Natural killer cell (primary cell): Measurements from ENCODE around the gene DCUN1D2. TPM values are rescaled to one million over a fixed set of nuclear protein-coding genes. Genes with fewer than 3 reads are reported as not detected.

Source experiments
- ATAC-seq, 3 donors: fragments of 150-1000 bp in 2 of 3; fragments of 200-7000 bp in 1 of 3; cut with Tn5 transposase; 1 replicate in 1 of 3; 2 replicates in 2 of 3; pipeline ENCODE4 v1.10.0; 2021; ENCODE audit warnings: mild to moderate bottlenecking in 2 of 3, moderate library complexity in 2 of 3
- DNase-seq, 2 donors: peaks; one replicate each; pipeline versions ENCODE4 v3.0.0 to v3.0.0-alpha.2; 2013 to 2021; ENCODE audit warnings: mixed read lengths in 1 of 2
- H3K27ac ChIP-seq: one replicate; pipeline ENCODE4 v1.5.1; 2013; ENCODE audit warnings: mild to moderate bottlenecking, low read length
- H3K27me3 ChIP-seq: one replicate; pipeline ENCODE4 v1.6.1; 2013; ENCODE audit warnings: low read length; ENCODE audit not compliant: control insufficient read depth, insufficient read depth
- H3K36me3 ChIP-seq: one replicate; pipeline ENCODE4 v1.6.1; 2013; ENCODE audit warnings: low read length; ENCODE audit not compliant: control insufficient read depth, insufficient read depth
- H3K4me1 ChIP-seq: one replicate; pipeline ENCODE4 v1.6.1; 2013; ENCODE audit warnings: low read length; ENCODE audit not compliant: control insufficient read depth, insufficient read depth
- H3K4me3 ChIP-seq: one replicate; pipeline ENCODE4 v1.5.1; 2013; ENCODE audit warnings: low read length
- H3K9me3 ChIP-seq: one replicate; pipeline ENCODE4 v1.6.1; 2013; ENCODE audit warnings: low read length; ENCODE audit not compliant: control insufficient read depth, insufficient read depth
- H3K27ac Mint-ChIP-seq, 2 donors: one replicate each; pipeline ENCODE4 v1.8.0; 2022; ENCODE audit warnings: mild to moderate bottlenecking in 2 of 2, mixed read lengths in 2 of 2, moderate library complexity in 1 of 2
- H3K27me3 Mint-ChIP-seq, 2 donors: one replicate each; pipeline ENCODE4 v1.8.0; 2022; ENCODE audit warnings: low read depth in 2 of 2, mixed read lengths in 2 of 2
- H3K36me3 Mint-ChIP-seq: one replicate; pipeline ENCODE4 v1.8.0; 2022; ENCODE audit warnings: mixed read lengths
- H3K4me1 Mint-ChIP-seq, 2 donors: one replicate each; pipeline ENCODE4 v1.8.0; 2022; ENCODE audit warnings: mixed read lengths in 2 of 2
- H3K4me3 Mint-ChIP-seq: one replicate; pipeline ENCODE4 v1.8.0; 2022; ENCODE audit warnings: mild to moderate bottlenecking, moderate library complexity, mixed read lengths
- H3K9me3 Mint-ChIP-seq, 2 donors: one replicate each; pipeline ENCODE4 v1.8.0; 2022; ENCODE audit warnings: mixed read lengths in 2 of 2
- CTCF ChIP-seq: fragments of 200-600 bp; IDR thresholded peaks from one replicate; pipeline ENCODE4 v1.8.0; 2022; ENCODE audit warnings: antibody characterized with exemption
- whole genome bisulfite sequencing: methylation state at CpG from one replicate; pipeline ENCODE4 v1.1.7; 2013; ENCODE audit warnings: missing lambda C conversion rate; ENCODE audit not compliant: insufficient coverage; 5-methylcytosine and 5-hydroxymethylcytosine counted together
- intact Hi-C: fragments of 100-400 bp; cut with micrococcal nuclease; formaldehyde crosslinking; loops from one replicate; pipeline ENCODE4 v1.14.2; 2022
- total RNA-seq, 4 donors: library from RNA; stranded (reverse); fragments of 120-200 nt in 1 of 4; gene quantifications; one replicate each; pipeline versions ENCODE4 v1.2.3 to v1.2.4, GENCODE V29; 2013 to 2022

DCUN1D2 gene
- total RNA-seq, 3 donors from 2014 or later (not counting 1 experiment from before 2014, with no cell fraction given): 26.1 to 33.9 (median 27.1) TPM

- H3K27ac ChIP-seq: no peak overlapping the region
- 81% methylated on average over 8 of the region's 8 CpGs for WGBS
- H3K27me3 ChIP-seq: no peaks in the 10 kb centered on the region
- no peak for TF ChIP-seq CTCF
- no peaks in the 10 kb centered on the region for H3K9me3 ChIP-seq
- Mint-ChIP-seq H3K27me3 (peaks cover 0 to 3% of the 10 kb centered on the region in 2 donors), H3K27ac (no peak overlapping the region), H3K4me3 (no peak overlapping the region), H3K9me3 (peaks cover 0 to 2% of the 10 kb centered on the region in 2 donors), H3K36me3 (no peaks in the 10 kb centered on the region), H3K4me1 (no peaks in the 10 kb centered on the region)
- no peak for ATAC-seq
- intact Hi-C loops: no loop called here
- no peaks in the 10 kb centered on the region for H3K36me3 ChIP-seq
- no peak overlapping the region for H3K4me3 ChIP-seq
- H3K4me1 ChIP-seq: peaks cover 5% of the 10 kb centered on the region
- no peak for DNase-seq
Measured at GRCh38 chr13:113414335-113414734, 76.2 kb downstream of the DCUN1D2 start.

- no peak for TF ChIP-seq CTCF
Measured at GRCh38 chr13:113413898-113414282, 76.6 kb downstream of the DCUN1D2 start.

GRCh38 chr13:113413178-113413897, 77.2 kb downstream of the DCUN1D2 start:
- H3K27ac ChIP-seq: no peak overlapping the region
- Mint-ChIP-seq H3K27ac (no peak overlapping the region), H3K36me3 (no peaks in the 10 kb centered on the region), H3K27me3 (peaks cover 0 to 3% of the 10 kb centered on the region in 2 donors), H3K9me3 (peaks cover 0 to 2% of the 10 kb centered on the region in 2 donors), H3K4me1 (no peaks in the 10 kb centered on the region), H3K4me3 (no peak overlapping the region)
- no peaks in the 10 kb centered on the region for H3K27me3 ChIP-seq
- no peaks in the 10 kb centered on the region for H3K9me3 ChIP-seq
- TF ChIP-seq CTCF: no peak
- intact Hi-C loops: no loop called here
- no peak for DNase-seq
- no peak for ATAC-seq
- H3K4me1 ChIP-seq: peaks cover 5% of the 10 kb centered on the region
- 96% methylated on average over 32 of the region's 32 CpGs for WGBS
- no peaks in the 10 kb centered on the region for H3K36me3 ChIP-seq
- no peak overlapping the region for H3K4me3 ChIP-seq

More at GRCh38 chr13:113413898-113414282, 76.6 kb downstream of the DCUN1D2 start:
- intact Hi-C loops: no loop called here
- H3K4me1 ChIP-seq: peaks cover 5% of the 10 kb centered on the region
- H3K27ac ChIP-seq: no peak overlapping the region
- H3K4me3 ChIP-seq: no peak overlapping the region
- no peaks in the 10 kb centered on the region for H3K9me3 ChIP-seq
- H3K27me3 ChIP-seq: no peaks in the 10 kb centered on the region
- no peaks in the 10 kb centered on the region for H3K36me3 Mint-ChIP-seq
- H3K36me3 ChIP-seq: no peaks in the 10 kb centered on the region
- H3K4me3 Mint-ChIP-seq: no peak overlapping the region
- H3K27me3 Mint-ChIP-seq: peaks cover 0 to 3% of the 10 kb centered on the region in 2 donors
- no peak overlapping the region for H3K27ac Mint-ChIP-seq
- peaks cover 0 to 2% of the 10 kb centered on the region in 2 donors for H3K9me3 Mint-ChIP-seq
- DNase-seq (no peak), ATAC-seq (no peak)
- no peaks in the 10 kb centered on the region for H3K4me1 Mint-ChIP-seq
- WGBS: 77% methylated on average over 9 of the region's 9 CpGs

- no peak for TF ChIP-seq CTCF
- intact Hi-C loops: no loop called here
- H3K9me3 ChIP-seq: no peaks in the 10 kb centered on the region
- peaks cover 5% of the 10 kb centered on the region for H3K4me1 ChIP-seq
- no peak overlapping the region for H3K4me3 ChIP-seq
- ATAC-seq (no peak), DNase-seq (no peak)
- H3K36me3 Mint-ChIP-seq: no peaks in the 10 kb centered on the region
- H3K27ac ChIP-seq: no peak overlapping the region
- no peak overlapping the region for H3K4me3 Mint-ChIP-seq
- no peak overlapping the region for H3K27ac Mint-ChIP-seq
- 98% methylated on average over 19 of the region's 27 CpGs for WGBS
- H3K9me3 Mint-ChIP-seq: peaks cover 0 to 2% of the 10 kb centered on the region in 2 donors
- no peaks in the 10 kb centered on the region for H3K27me3 ChIP-seq
- H3K27me3 Mint-ChIP-seq: peaks cover 0 to 3% of the 10 kb centered on the region in 2 donors
- H3K36me3 ChIP-seq: no peaks in the 10 kb centered on the region
- H3K4me1 Mint-ChIP-seq: no peaks in the 10 kb centered on the region
Measured at GRCh38 chr13:113412440-113412839, 78.1 kb downstream of the DCUN1D2 start.
